Central memory CD8-positive, alpha-beta T cell (primary cell): ENCODE measurements around the gene MAMDC2.
A peak's percentile ranks its signal among the peaks of the same experiment; 100 is the strongest.

Experiments used
- ATAC-seq: fragments of 150-1000 bp; cut with Tn5 transposase; replicated peaks from 2 replicates; pipeline ENCODE4 v1.10.0; 2022; ENCODE audit warnings: mild to moderate bottlenecking, moderate FRiP score, moderate number of reproducible peaks; ENCODE audit not compliant: poor library complexity, severe bottlenecking; ENCODE audit errors: extremely low read depth
- DNase-seq, 2 donors: peaks; one replicate each; pipeline ENCODE4 v3.0.0; 2021; ENCODE audit warnings: low spot score in 2 of 2
- H3K27ac Mint-ChIP-seq: one replicate; pipeline ENCODE4 v1.8.0; 2022; ENCODE audit warnings: low read depth, mild to moderate bottlenecking, moderate library complexity, mixed read lengths
- H3K27me3 Mint-ChIP-seq: one replicate; pipeline ENCODE4 v1.8.0; 2022; ENCODE audit warnings: mixed read lengths
- H3K36me3 Mint-ChIP-seq: one replicate; pipeline ENCODE4 v1.8.0; 2022; ENCODE audit warnings: mild to moderate bottlenecking, moderate library complexity, mixed read lengths; ENCODE audit not compliant: insufficient read depth
- H3K4me1 Mint-ChIP-seq: one replicate; pipeline ENCODE4 v1.8.0; 2022; ENCODE audit warnings: mixed read lengths
- H3K4me3 Mint-ChIP-seq: one replicate; pipeline ENCODE4 v1.8.0; 2022; ENCODE audit warnings: mild to moderate bottlenecking, moderate library complexity, mixed read lengths
- H3K9me3 Mint-ChIP-seq: one replicate; pipeline ENCODE4 v1.8.0; 2022; ENCODE audit warnings: mixed read lengths

Gene MAMDC2

GRCh38 chr9:70043285-70043684 lies 363 bp upstream of the MAMDC2 start:
- H3K4me1 Mint-ChIP-seq, result peaks cover 5% of the 10 kb centered on the region
- DNase-seq (no peak), ATAC-seq (no peak)
- H3K27ac Mint-ChIP-seq, result no peak overlapping the region
- no peaks in the 10 kb centered on the region for H3K36me3 Mint-ChIP-seq
- H3K9me3 Mint-ChIP-seq, result peaks cover 1% of the 10 kb centered on the region
- no peak overlapping the region for H3K4me3 Mint-ChIP-seq
- peaks cover 88% of the 10 kb centered on the region for H3K27me3 Mint-ChIP-seq

GRCh38 chr9:70044490-70045307 lies 1.1 kb downstream of the MAMDC2 start:
- Mint-ChIP-seq H3K27me3 (peaks cover 89% of the 10 kb centered on the region), H3K4me1 (peaks cover 10% of the 10 kb centered on the region), H3K36me3 (no peaks in the 10 kb centered on the region), H3K9me3 (no peaks in the 10 kb centered on the region), H3K4me3 (peak overlapping the region; percentile 58), H3K27ac (no peak overlapping the region)
- no peak for DNase-seq
- ATAC-seq, result no peak

- no peak overlapping the region for H3K4me3 Mint-ChIP-seq
- H3K27ac Mint-ChIP-seq, result no peak overlapping the region
- no peaks in the 10 kb centered on the region for H3K9me3 Mint-ChIP-seq
- DNase-seq (no peak), ATAC-seq (no peak)
- no peaks in the 10 kb centered on the region for H3K36me3 Mint-ChIP-seq
- peaks cover 86% of the 10 kb centered on the region for H3K27me3 Mint-ChIP-seq
- H3K4me1 Mint-ChIP-seq, result peaks cover 10% of the 10 kb centered on the region
These were observed 1.8 kb downstream of the MAMDC2 start for GRCh38 chr9:70045452-70045851.

- no peak overlapping the region for H3K4me3 Mint-ChIP-seq
- H3K4me1 Mint-ChIP-seq, result peaks cover 10% of the 10 kb centered on the region
- no peak for DNase-seq
- H3K27me3 Mint-ChIP-seq, result peaks cover 76% of the 10 kb centered on the region
- no peaks in the 10 kb centered on the region for H3K36me3 Mint-ChIP-seq
- no peak overlapping the region for H3K27ac Mint-ChIP-seq
- no peak for ATAC-seq
- H3K9me3 Mint-ChIP-seq, result no peaks in the 10 kb centered on the region
These were observed 2.8 kb downstream of the MAMDC2 start for GRCh38 chr9:70046274-70047070.

GRCh38 chr9:70049236-70049635 lies 5.6 kb downstream of the MAMDC2 start:
- Mint-ChIP-seq H3K27ac (no peak overlapping the region), H3K36me3 (no peaks in the 10 kb centered on the region), H3K4me1 (peaks cover 10% of the 10 kb centered on the region), H3K4me3 (no peak overlapping the region), H3K9me3 (no peaks in the 10 kb centered on the region), H3K27me3 (peaks cover 73% of the 10 kb centered on the region)
- no peak for DNase-seq
- no peak for ATAC-seq

GRCh38 chr9:70049672-70050271 lies 6.1 kb downstream of the MAMDC2 start:
- DNase-seq, result no peak
- Mint-ChIP-seq H3K9me3 (no peaks in the 10 kb centered on the region), H3K4me1 (peaks cover 6% of the 10 kb centered on the region), H3K27ac (no peak overlapping the region), H3K36me3 (no peaks in the 10 kb centered on the region), H3K27me3 (peaks cover 71% of the 10 kb centered on the region), H3K4me3 (no peak overlapping the region)
- ATAC-seq, result no peak

GRCh38 chr9:70052768-70053167 lies 9.1 kb downstream of the MAMDC2 start:
- no peak overlapping the region for H3K27ac Mint-ChIP-seq
- H3K4me1 Mint-ChIP-seq, result peaks cover 6% of the 10 kb centered on the region
- H3K27me3 Mint-ChIP-seq, result peaks cover 43% of the 10 kb centered on the region
- DNase-seq (no peak), ATAC-seq (no peak)
- no peak overlapping the region for H3K4me3 Mint-ChIP-seq
- no peaks in the 10 kb centered on the region for H3K36me3 Mint-ChIP-seq
- no peaks in the 10 kb centered on the region for H3K9me3 Mint-ChIP-seq

GRCh38 chr9:70053864-70054263 lies 10.2 kb downstream of the MAMDC2 start:
- Mint-ChIP-seq H3K4me3 (no peak overlapping the region), H3K36me3 (no peaks in the 10 kb centered on the region), H3K27ac (no peak overlapping the region), H3K4me1 (peaks cover 3% of the 10 kb centered on the region), H3K27me3 (peaks cover 32% of the 10 kb centered on the region), H3K9me3 (no peaks in the 10 kb centered on the region)
- ATAC-seq (no peak), DNase-seq (no peak)

GRCh38 chr9:70054521-70054920 lies 10.9 kb downstream of the MAMDC2 start:
- DNase-seq (no peak), ATAC-seq (no peak)
- Mint-ChIP-seq H3K36me3 (no peaks in the 10 kb centered on the region), H3K27me3 (peaks cover 29% of the 10 kb centered on the region), H3K27ac (no peak overlapping the region), H3K4me1 (no peaks in the 10 kb centered on the region), H3K9me3 (no peaks in the 10 kb centered on the region), H3K4me3 (no peak overlapping the region)

GRCh38 chr9:70055406-70056210 lies 12.0 kb downstream of the MAMDC2 start:
- DNase-seq (no peak), ATAC-seq (no peak)
- Mint-ChIP-seq H3K9me3 (no peaks in the 10 kb centered on the region), H3K4me1 (no peaks in the 10 kb centered on the region), H3K27me3 (peaks cover 29% of the 10 kb centered on the region), H3K4me3 (no peak overlapping the region), H3K36me3 (no peaks in the 10 kb centered on the region), H3K27ac (no peak overlapping the region)

- DNase-seq (no peak), ATAC-seq (no peak)
- Mint-ChIP-seq H3K4me3 (no peak overlapping the region), H3K27me3 (peaks cover 29% of the 10 kb centered on the region), H3K36me3 (no peaks in the 10 kb centered on the region), H3K4me1 (no peaks in the 10 kb centered on the region), H3K27ac (no peak overlapping the region), H3K9me3 (no peaks in the 10 kb centered on the region)
These were observed 12.7 kb downstream of the MAMDC2 start for GRCh38 chr9:70056211-70056944.
